ENCODE results near the gene NPY4R.
"Not testable (repeated sequence)": the region's sequence is repeated elsewhere in the genome, so short reads cannot be mapped to it uniquely, and the experiment has no call there.

DNA sequence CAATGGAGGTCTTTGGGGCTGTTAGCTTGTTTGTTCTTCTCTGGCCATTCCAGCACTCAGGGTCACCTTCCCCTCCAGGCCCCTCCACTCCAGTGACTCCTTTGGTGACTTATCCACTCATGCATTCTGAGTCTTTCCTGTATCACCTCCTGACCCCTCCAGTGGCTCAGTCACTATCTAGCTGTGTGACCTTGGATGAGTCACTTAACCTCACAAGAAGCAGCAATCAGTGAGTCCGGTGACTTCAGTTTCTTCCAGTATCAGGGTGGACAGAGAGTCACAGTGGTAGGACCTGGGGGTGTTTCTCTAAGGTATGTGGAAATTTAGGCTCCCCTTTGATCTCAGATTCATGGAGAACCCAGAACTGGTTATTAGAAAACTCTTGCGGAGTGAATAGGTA is 9.8 kb downstream of the NPY4R start:
- TF ChIP-seq, protein P1, sequence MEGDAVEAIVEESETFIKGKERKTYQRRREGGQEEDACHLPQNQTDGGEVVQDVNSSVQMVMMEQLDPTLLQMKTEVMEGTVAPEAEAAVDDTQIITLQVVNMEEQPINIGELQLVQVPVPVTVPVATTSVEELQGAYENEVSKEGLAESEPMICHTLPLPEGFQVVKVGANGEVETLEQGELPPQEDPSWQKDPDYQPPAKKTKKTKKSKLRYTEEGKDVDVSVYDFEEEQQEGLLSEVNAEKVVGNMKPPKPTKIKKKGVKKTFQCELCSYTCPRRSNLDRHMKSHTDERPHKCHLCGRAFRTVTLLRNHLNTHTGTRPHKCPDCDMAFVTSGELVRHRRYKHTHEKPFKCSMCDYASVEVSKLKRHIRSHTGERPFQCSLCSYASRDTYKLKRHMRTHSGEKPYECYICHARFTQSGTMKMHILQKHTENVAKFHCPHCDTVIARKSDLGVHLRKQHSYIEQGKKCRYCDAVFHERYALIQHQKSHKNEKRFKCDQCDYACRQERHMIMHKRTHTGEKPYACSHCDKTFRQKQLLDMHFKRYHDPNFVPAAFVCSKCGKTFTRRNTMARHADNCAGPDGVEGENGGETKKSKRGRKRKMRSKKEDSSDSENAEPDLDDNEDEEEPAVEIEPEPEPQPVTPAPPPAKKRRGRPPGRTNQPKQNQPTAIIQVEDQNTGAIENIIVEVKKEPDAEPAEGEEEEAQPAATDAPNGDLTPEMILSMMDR (IDR thresholded peaks at IDR 0.05; ENCODE audit: low read depth, low read length) = not testable (repeated sequence)
- TF ChIP-seq EZH2phosphoT487 (IDR thresholded peaks at IDR 0.05; ENCODE audit: low read depth) = not testable (repeated sequence)

Measured in OCI-LY3 (cell line).